ENCODE measurements around the gene COL11A2. TPM values are rescaled to one million over a fixed set of nuclear protein-coding genes. Genes with fewer than 3 reads are reported as not detected.
A peak's percentile ranks its signal among the peaks of the same experiment; 100 is the strongest.

COL11A2 gene
- total and polyA plus RNA-seq, 7 donors = 0.27 to 1.3 (median 0.57) TPM

GRCh38 chr6:33171016-33171879 is 21.0 kb downstream of the COL11A2 start:
- Histone ChIP-seq H3K36me3 (ENCODE audit: insufficient read depth in 1 of 2, low read depth in 1 of 2) (no peaks in the 10 kb centered on the region), H3K27ac (no peak overlapping the region), H3K4me3 (no peak overlapping the region), H3K27me3 (ENCODE audit: insufficient read depth in 3 of 3, low read length in 2 of 3) (no peaks in the 10 kb centered on the region), H3K9me3 (no peaks in the 10 kb centered on the region), H3K4me1 (no peaks in the 10 kb centered on the region)
- 84 to 89% (median 87%) methylated on average over 9 to 11 of the region's 11 CpGs for WGBS, 3 donors
- DNase-seq (peak in 1 of 2 donors; percentile 38), ATAC-seq (no peak)
- intact Hi-C loops (cut with DNase I) = no loop called here
- TF ChIP-seq CTCF (IDR thresholded peaks at IDR 0.05) = no peak

- H3K9me3 ChIP-seq = no peaks in the 10 kb centered on the region
- intact Hi-C loops (cut with DNase I) = no loop called here
- H3K4me3 ChIP-seq = no peak overlapping the region
- no peak overlapping the region for H3K27ac ChIP-seq
- H3K4me1 ChIP-seq = no peaks in the 10 kb centered on the region
- DNase-seq = no peak
- ATAC-seq = no peak
- H3K36me3 ChIP-seq (ENCODE audit: insufficient read depth in 1 of 2, low read depth in 1 of 2) = no peaks in the 10 kb centered on the region
- H3K27me3 ChIP-seq (ENCODE audit: insufficient read depth in 3 of 3, low read length in 2 of 3) = no peaks in the 10 kb centered on the region
- WGBS, 3 donors = 79 to 81% (median 80%) methylated on average over 9 of the region's 9 CpGs
- no peak for TF ChIP-seq CTCF (IDR thresholded peaks at IDR 0.05)
Observed at GRCh38 chr6:33170176-33171015, 21.9 kb downstream of the COL11A2 start.

- no peak for DNase-seq
- TF ChIP-seq CTCF (IDR thresholded peaks at IDR 0.05) = no peak
- no peak overlapping the region for H3K4me3 ChIP-seq
- H3K4me1 ChIP-seq = no peaks in the 10 kb centered on the region
- H3K36me3 ChIP-seq (ENCODE audit: insufficient read depth in 1 of 2, low read depth in 1 of 2) = no peaks in the 10 kb centered on the region
- no peaks in the 10 kb centered on the region for H3K27me3 ChIP-seq (ENCODE audit: insufficient read depth in 3 of 3, low read length in 2 of 3)
- H3K27ac ChIP-seq = no peak overlapping the region
- WGBS, 3 donors = 83 to 93% (median 91%) methylated on average over 10 of the region's 10 CpGs
- no peaks in the 10 kb centered on the region for H3K9me3 ChIP-seq
- ATAC-seq = no peak
- intact Hi-C loops (cut with DNase I) = loop anchor here in 1 of 2 donors (5.0 kb wide), 1 partner anchor 68 kb away; no protein-coding TSS in a partner anchor
Observed at GRCh38 chr6:33169291-33170175, 22.7 kb downstream of the COL11A2 start.

GRCh38 chr6:33168639-33169038 is 23.6 kb downstream of the COL11A2 start:
- H3K4me3 ChIP-seq = no peak overlapping the region
- 62 to 82% (median 67%) methylated on average over 5 of the region's 5 CpGs for WGBS, 3 donors
- intact Hi-C loops (cut with DNase I) = loop anchor here in 1 of 2 donors (5.0 kb wide), 1 partner anchor 69 kb away; no protein-coding TSS in a partner anchor
- ATAC-seq = no peak
- no peak for TF ChIP-seq CTCF (IDR thresholded peaks at IDR 0.05)
- no peak overlapping the region for H3K27ac ChIP-seq
- no peak for DNase-seq
- no peaks in the 10 kb centered on the region for H3K9me3 ChIP-seq
- no peaks in the 10 kb centered on the region for H3K4me1 ChIP-seq
- no peaks in the 10 kb centered on the region for H3K27me3 ChIP-seq (ENCODE audit: insufficient read depth in 3 of 3, low read length in 2 of 3)
- no peaks in the 10 kb centered on the region for H3K36me3 ChIP-seq (ENCODE audit: insufficient read depth in 1 of 2, low read depth in 1 of 2)

All from psoas muscle (tissue), 8 donors.